Endometrium (tissue), 2 donors: ENCODE data around the gene LHX3.

Experiments used
- FAIRE-seq: peaks from 2 replicates; lab custom pipeline; 2012; peaks lifted over from hg19 to GRCh38; lab: Jason Lieb, UNC
- donor health status: control.
- donor health status: control.

LHX3 gene

DNA sequence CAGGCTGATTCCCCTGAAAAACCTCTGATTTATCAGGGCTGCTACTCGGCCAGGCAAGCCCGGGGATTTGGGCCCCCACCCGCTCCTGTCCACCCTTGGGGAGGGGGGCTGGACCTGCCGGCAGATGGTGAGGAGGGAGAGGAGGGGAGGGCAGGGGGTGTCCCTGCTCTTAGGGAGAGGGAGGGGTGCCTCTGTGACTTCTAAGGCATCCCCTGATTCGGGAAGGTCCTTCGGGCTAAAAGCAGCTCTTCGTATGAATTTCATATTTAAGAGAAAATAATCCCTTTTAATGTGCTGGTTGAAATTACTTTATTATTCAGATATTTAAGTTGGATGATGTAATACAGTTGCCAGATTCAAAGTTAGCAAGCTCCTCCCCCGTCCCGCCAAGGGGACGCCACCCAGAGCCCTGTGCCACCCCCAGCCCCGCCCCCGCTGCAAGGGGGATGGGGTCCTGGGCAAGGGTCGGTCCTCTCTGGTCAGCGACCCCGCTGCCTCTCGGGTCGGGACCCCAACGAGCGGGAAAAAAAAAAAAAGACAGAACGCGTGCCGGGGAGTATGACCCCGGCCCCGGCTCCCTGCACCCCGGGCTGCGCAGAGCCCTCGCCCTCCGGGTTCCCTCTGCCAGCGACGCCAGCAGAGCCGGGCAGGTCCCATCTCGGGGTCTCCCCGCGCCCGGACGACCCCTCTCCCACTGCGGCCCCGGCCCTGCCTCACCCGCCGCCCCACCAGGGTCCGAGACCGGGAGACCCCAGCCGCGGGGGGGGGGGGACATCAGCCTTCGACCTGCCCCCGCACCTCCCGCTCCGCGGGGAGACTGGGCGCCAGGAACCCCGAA lies 12.4 kb downstream of the LHX3 start:
- FAIRE-seq, result no peak

DNA sequence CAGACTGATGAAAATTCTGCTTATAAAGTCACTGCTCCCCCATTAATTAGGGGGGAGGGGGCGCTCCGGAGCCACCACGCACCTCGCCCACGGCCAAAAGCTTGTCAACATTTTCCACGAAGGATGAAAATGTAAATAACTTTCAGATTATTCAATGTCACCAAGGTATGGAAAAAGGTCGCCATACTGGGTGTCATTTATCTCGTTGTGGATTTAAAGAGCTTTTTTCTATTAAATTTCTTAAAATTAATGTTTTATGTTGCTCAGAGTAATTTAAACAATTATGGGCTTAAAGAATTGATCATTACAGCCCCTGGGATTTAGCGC lies 13.0 kb downstream of the LHX3 start:
- no peak for FAIRE-seq

DNA sequence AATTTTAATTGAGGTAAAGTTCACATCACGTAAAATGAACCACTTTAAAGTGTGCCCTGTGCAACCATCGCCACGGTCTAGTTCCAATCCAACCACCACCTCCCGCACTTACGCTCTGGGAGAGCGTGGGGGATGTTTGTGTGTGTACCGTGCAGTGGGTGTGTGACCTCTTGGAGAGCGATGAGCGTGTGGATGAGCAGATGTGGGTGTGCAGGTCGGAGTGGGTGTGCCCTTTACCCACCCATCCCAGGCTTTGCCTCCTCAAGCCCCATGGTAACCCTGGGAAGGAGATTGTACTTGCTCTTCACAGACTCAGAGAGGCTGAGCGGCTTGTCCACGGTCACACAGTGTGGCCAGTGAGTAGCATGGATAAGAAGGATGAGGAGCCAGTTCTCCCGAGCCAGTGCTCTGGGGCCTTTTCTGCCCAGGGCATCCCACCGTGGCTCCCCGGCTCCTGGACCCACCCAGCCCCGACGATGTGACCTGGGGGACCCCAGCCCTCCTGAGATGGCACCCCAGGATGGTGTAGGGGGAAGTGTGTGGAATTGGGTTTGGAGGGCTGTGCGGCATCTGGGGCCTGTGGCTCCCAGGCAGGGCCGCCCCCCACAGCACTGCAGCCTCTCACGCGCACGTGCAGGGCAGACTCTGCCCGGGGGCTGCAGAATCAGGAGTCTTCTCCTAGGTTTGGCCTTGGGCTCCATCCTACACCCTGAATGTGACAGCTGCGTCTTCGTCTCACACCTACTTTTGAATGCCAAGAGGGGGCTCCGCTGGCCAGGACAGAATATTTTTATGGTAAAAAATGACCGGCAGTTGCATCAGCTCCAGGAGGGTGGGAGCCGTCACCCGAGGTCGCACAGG lies 13.6 kb downstream of the LHX3 start:
- FAIRE-seq, result no peak

GRCh38 chr9:136190656-136191055 lies 14.3 kb downstream of the LHX3 start:
- FAIRE-seq, result no peak

GRCh38 chr9:136190237-136190601 lies 14.7 kb downstream of the LHX3 start:
- FAIRE-seq, result no peak

GRCh38 chr9:136189394-136190236 lies 15.3 kb downstream of the LHX3 start:
- no peak for FAIRE-seq

DNA sequence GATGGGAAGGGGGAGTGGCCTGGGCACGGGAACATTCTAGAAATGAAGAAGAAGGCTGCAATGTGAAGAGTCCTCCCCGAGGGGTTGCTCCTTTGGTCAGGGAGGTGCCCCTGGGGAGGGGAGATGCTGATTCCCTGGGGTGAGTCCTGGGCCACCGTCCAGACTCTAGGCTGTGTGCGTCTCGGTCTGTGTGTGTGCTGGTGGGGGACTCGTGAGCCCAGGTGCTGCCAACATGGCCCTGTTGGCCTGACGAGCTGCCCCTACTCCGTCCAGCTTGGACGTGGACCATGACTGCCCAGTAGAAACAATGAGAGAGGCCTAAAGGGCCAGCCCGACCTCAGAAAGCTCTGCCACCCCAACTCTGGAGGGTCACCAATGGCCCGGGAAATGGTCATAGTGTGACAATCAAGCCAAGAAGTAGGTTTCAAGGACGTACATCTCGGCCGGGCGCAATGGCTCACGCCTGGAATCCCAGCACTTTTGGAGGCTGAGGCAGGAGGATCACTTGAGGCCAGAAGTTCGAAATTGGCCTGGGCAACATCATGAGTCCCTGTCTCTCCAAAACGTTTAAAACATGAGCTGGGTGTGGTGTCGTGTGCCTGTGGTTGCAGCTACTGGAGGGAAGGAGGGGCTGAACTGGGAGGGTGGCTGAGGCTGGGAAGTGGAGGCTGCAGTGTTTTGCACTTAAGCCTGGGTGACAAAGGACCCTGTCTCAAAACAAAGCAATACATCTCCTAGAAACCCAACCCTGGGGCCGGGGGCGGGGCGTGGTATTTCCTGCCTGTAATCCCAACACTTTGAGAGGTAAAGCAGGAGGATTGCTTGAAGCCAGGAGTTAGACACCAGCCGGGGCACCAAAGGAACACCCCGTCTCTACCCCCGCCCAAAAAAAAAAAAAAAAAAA lies 17.0 kb downstream of the LHX3 start:
- no peak for FAIRE-seq

GRCh38 chr9:136187197-136187596 lies 17.7 kb downstream of the LHX3 start:
- no peak for FAIRE-seq

GRCh38 chr9:136186386-136186785 lies 18.5 kb downstream of the LHX3 start:
- FAIRE-seq, result no peak

GRCh38 chr9:136185596-136186366 lies 19.1 kb downstream of the LHX3 start:
- no peak for FAIRE-seq

DNA sequence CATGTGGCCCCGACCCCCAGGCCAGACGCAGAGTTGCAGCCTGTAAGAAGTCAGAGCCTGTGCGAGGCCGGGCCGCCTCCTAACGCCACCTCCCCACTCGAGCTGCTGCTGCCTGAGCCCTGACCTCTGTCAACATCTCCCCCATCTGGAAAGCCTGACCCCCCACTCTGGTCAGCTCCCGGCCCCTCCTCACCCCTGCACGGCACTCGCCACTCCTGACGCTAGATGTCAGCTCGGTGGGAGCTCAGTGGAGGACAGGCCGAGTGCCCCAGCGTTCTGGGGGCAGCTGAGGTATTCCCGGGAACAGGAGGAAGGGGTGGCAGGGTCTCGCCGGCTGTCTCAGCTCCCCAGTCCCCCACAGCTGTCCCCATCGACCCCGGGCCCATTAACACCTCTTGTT lies 19.9 kb downstream of the LHX3 start:
- FAIRE-seq, result no peak

GRCh38 chr9:136182850-136183422 lies 22.0 kb downstream of the LHX3 start:
- FAIRE-seq, result no peak

DNA sequence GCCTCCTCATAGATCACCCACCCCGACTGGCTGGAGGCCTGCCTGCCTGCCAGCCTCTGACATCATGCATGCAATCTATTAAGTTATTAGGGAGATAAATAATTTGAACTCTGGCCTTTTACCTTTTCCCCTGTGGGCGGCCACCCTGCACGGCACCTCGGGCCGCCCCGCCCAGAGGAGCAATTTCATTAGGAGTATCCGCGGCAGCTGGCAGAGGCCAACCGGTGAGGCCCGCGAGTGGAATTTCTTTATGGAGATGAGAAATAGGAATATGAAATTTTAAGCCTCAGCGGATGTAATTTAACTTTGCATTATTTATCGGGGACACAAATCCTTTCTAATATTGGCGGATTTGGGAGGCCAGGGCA lies 22.5 kb downstream of the LHX3 start:
- no peak for FAIRE-seq

DNA sequence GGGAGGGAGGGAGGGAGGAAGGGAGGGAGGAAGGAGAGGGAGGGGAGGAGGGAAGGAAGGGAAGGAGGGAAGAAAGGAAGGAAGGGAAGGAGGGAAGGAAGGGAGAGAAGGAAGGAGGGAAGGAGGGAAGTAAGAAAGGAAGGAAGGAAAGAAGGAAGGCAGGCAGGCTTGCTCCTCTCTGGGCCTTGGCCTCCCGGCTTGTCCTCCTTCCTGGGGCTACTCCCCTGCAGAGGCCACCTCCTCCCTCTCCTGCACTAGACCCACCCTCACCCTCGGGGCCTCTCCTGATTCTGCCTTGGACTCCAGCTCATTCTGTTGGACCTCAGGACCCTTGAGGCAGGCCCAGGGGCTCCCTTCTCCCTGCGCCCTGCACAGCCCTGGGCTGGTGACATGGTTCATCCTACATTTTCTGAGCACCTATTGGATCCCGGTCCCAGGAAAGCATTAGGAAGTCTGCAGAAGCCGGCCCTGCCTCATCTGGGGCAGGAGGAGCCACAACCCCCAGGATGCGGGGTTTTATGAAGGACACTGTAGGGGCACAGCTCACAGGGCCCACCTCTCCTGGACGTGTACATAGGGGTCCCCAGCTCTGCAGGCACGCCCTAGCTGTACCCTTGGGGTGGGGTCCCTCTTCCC lies 23.0 kb downstream of the LHX3 start:
- FAIRE-seq, result no peak

GRCh38 chr9:136180586-136180985 lies 24.3 kb downstream of the LHX3 start:
- FAIRE-seq, result no peak

GRCh38 chr9:136179761-136180160 lies 25.2 kb downstream of the LHX3 start:
- FAIRE-seq, result no peak

GRCh38 chr9:136179101-136179616 lies 25.8 kb downstream of the LHX3 start:
- no peak for FAIRE-seq

- FAIRE-seq, result no peak
Measured at GRCh38 chr9:136178773-136179075, 26.2 kb downstream of the LHX3 start.

GRCh38 chr9:136178061-136178772 lies 26.7 kb downstream of the LHX3 start:
- no peak for FAIRE-seq
